OCI-LY7 (cell line): ENCODE data around the gene P2RY14. TPM values are rescaled to one million over a fixed set of nuclear protein-coding genes. Genes with fewer than 3 reads are reported as not detected.

Experiments used
- BruUV-seq: library from RNA; stranded (reverse); fragments of 400-500 nt; replicated peaks from 2 replicates; lab custom pipeline; 2021; lab: Mats Ljungman, UMichigan
- CTCF ChIA-PET: fragments of 300-600 bp; sonication (Branson Sonifier 250); formaldehyde crosslinking; loops from one replicate; lab custom pipeline; 2022; ENCODE audit warnings: antibody characterized with exemption; ENCODE audit not compliant: unreplicated experiment; lab: Charles Lee
- POLR2A ChIA-PET: fragments of 300-600 bp; sonication (Branson Sonifier 250); formaldehyde crosslinking; loops from one replicate; lab custom pipeline; 2022; ENCODE audit warnings: antibody characterized with exemption; lab: Charles Lee
- DNase-seq: peaks from one replicate; pipeline ENCODE4 v3.0.0-alpha.2; 2015; ENCODE audit warnings: low spot score
- H2AFZ ChIP-seq: fragments of 200-600 bp; sonication (generic), shearing (Covaris generic); 2 replicates; pipeline ENCODE4 v1.6.1; 2014; ENCODE audit warnings: mild to moderate bottlenecking, antibody characterized with exemption, low read length, moderate library complexity
- H3K27ac ChIP-seq: fragments of 200-600 bp; sonication (generic); 2 replicates; pipeline ENCODE4 v1.5.1; 2014; ENCODE audit warnings: mixed run types, low read depth, mild to moderate bottlenecking, moderate library complexity, low read length, inconsistent platforms; ENCODE audit not compliant: poor library complexity, severe bottlenecking
- H3K36me3 ChIP-seq: fragments of 200-600 bp; sonication (generic); 2 replicates; pipeline ENCODE4 v1.6.1; 2014; ENCODE audit warnings: mild to moderate bottlenecking, antibody characterized with exemption, low read length, moderate library complexity, mixed read lengths; ENCODE audit not compliant: insufficient read depth
- H3K4me1 ChIP-seq: fragments of 200-600 bp; sonication (generic); 2 replicates; pipeline ENCODE4 v1.5.1; 2014; ENCODE audit warnings: mild to moderate bottlenecking, low read length; ENCODE audit not compliant: insufficient read depth, poor library complexity, severe bottlenecking
- H3K4me2 ChIP-seq: fragments of 200-600 bp; sonication (generic); 2 replicates; pipeline ENCODE4 v1.6.1; 2014; ENCODE audit warnings: mild to moderate bottlenecking, low read length
- H3K4me3 ChIP-seq: fragments of 200-600 bp; sonication (generic); 2 replicates; pipeline ENCODE4 v1.5.1; 2014; ENCODE audit warnings: mild to moderate bottlenecking, low read depth, low read length; ENCODE audit not compliant: poor library complexity, severe bottlenecking
- H3K79me2 ChIP-seq: fragments of 200-600 bp; sonication (generic); 2 replicates; pipeline ENCODE4 v1.6.1; 2016; ENCODE audit warnings: low read depth, mild to moderate bottlenecking, low read length, moderate library complexity, mixed read lengths; ENCODE audit not compliant: insufficient read depth
- H3K9me2 ChIP-seq: fragments of 200-600 bp; sonication (generic); 2 replicates; pipeline ENCODE4 v1.6.1; 2016; ENCODE audit warnings: mild to moderate bottlenecking, low read length, mixed read lengths; ENCODE audit not compliant: insufficient read depth
- H3K9me3 ChIP-seq: fragments of 200-600 bp; sonication (generic); 2 replicates; pipeline ENCODE4 v1.6.1; 2014; ENCODE audit warnings: mild to moderate bottlenecking, mixed run types, low read length, mixed read lengths
- H4K20me1 ChIP-seq: fragments of 200-600 bp; sonication (generic); 2 replicates; pipeline ENCODE4 v1.6.1; 2014; ENCODE audit warnings: mild to moderate bottlenecking, antibody characterized with exemption, low read length, moderate library complexity, mixed read lengths; ENCODE audit not compliant: insufficient read depth
- CTCF ChIP-seq: fragments of 200-600 bp; sonication (generic); conservative IDR thresholded peaks from 2 replicates; pipeline ENCODE4 v1.5.1; 2014; ENCODE audit warnings: mild to moderate bottlenecking, antibody characterized with exemption, low read length, moderate library complexity, mixed read lengths
- EZH2phosphoT487 ChIP-seq: fragments of 200-600 bp; sonication (generic); IDR thresholded peaks from 2 replicates; pipeline ENCODE4 v1.6.1; 2018; ENCODE audit warnings: low read depth, borderline replicate concordance, mild to moderate bottlenecking, mixed run types, antibody characterized with exemption, low read length, moderate library complexity, mixed read lengths
- intact Hi-C: fragments of 100-400 bp; cut with micrococcal nuclease; formaldehyde crosslinking; loops from one replicate; pipeline ENCODE4 v1.10.0; 2022; ENCODE audit not compliant: unreplicated experiment
- total RNA-seq, 2 experiments: library from RNA; depleted of rRNA in 1 of 2; stranded (reverse); fragments of >200 nt in 1 of 2; shearing (Covaris generic) in 1 of 2; gene quantifications; 2 replicates each; pipeline ENCODE4 v1.2.3, GENCODE V29; 2014 to 2022

Gene P2RY14
- total RNA-seq, 2 experiments from 2014 or later = not detected

GRCh38 chr3:151214459-151214858 lies 63.9 kb downstream of the P2RY14 start:
- no peak for TF ChIP-seq EZH2phosphoT487
- no peak for TF ChIP-seq CTCF
- ChIA-PET CTCF (no interaction called here), POLR2A (interaction anchor here (0.8 kb wide), 1 partner anchor 38 kb away, joined by 3 read pairs; no protein-coding TSS in a partner anchor)
- H3K27ac ChIP-seq = no peak overlapping the region
- H3K79me2 ChIP-seq = no peaks in the 10 kb centered on the region
- no peak overlapping the region for H3K4me2 ChIP-seq
- no peak overlapping the region for H2AFZ ChIP-seq
- no peaks in the 10 kb centered on the region for H3K4me1 ChIP-seq
- no peaks in the 10 kb centered on the region for H4K20me1 ChIP-seq
- no peak for DNase-seq
- H3K9me3 ChIP-seq = no peaks in the 10 kb centered on the region
- intact Hi-C loops = no loop called here
- H3K36me3 ChIP-seq = no peaks in the 10 kb centered on the region
- BruUV-seq = no TSS peak
- H3K9me2 ChIP-seq = no peaks in the 10 kb centered on the region
- H3K4me3 ChIP-seq = no peak overlapping the region

GRCh38 chr3:151213881-151214280 lies 64.5 kb downstream of the P2RY14 start:
- POLR2A ChIA-PET = interaction anchor here (0.6 kb wide), 1 partner anchor 403 kb away, joined by 3 read pairs; no protein-coding TSS in a partner anchor
- BruUV-seq = no TSS peak
- no peaks in the 10 kb centered on the region for H3K36me3 ChIP-seq

More at GRCh38 chr3:151213881-151214280, 64.5 kb downstream of the P2RY14 start:
- Histone ChIP-seq H3K9me3 (no peaks in the 10 kb centered on the region), H3K79me2 (no peaks in the 10 kb centered on the region), H2AFZ (no peak overlapping the region), H3K9me2 (no peaks in the 10 kb centered on the region), H3K4me1 (no peaks in the 10 kb centered on the region), H3K4me2 (no peak overlapping the region), H3K4me3 (no peak overlapping the region), H4K20me1 (no peaks in the 10 kb centered on the region), H3K27ac (no peak overlapping the region)
- no peak for DNase-seq
- no peak for TF ChIP-seq CTCF
- TF ChIP-seq EZH2phosphoT487 = no peak
- CTCF ChIA-PET = no interaction called here
- intact Hi-C loops = no loop called here
